ENCODE measurements around the gene DDX42. TPM values are rescaled to one million over a fixed set of nuclear protein-coding genes. Genes with fewer than 3 reads are reported as not detected.
A peak's percentile ranks its signal among the peaks of the same experiment; 100 is the strongest.

The DDX42 gene
- polyA plus RNA-seq, 2 of the 4 experiments (the other 2 are of a cell fraction) = 124 to 262 TPM

GRCh38 chr17:63774969-63775265 is 947 bp downstream of the DDX42 start (continued):
- TF ChIP-seq ZNF302 (CRISPR knock-in tag; IDR thresholded peaks at IDR 0.05) (no peak), CHD2 (IDR thresholded peaks at IDR 0.05; ENCODE audit: low read length, partially characterized antibody) (no peak)

- peak overlapping the region; percentile 89 for H3K4me2 ChIP-seq
- DNase-seq (ENCODE audit: low read depth in 1 of 2, low spot score in 1 of 2) = no peak
- no peak for ATAC-seq
- ChIA-PET CTCF (interaction anchor here (1.2 to 3.3 kb wide), 7 partner anchors 8 to 163 kb away, joined by 3 to 15 read pairs (median 6); no protein-coding TSS in a partner anchor), POLR2A (no interaction called here)
- no peak for FAIRE-seq
- TF ChIP-seq BHLHE40 (IDR thresholded peaks at IDR 0.05; ENCODE audit: low read depth, low read length) (no peak), NFE2L2 (conservative IDR thresholded peaks at IDR 0.05; ENCODE audit: low read length) (no peak), TP53 (CRISPR knock-in tag; IDR thresholded peaks at IDR 0.05) (no peak), HOXA7 (CRISPR knock-in tag; IDR thresholded peaks at IDR 0.05) (no peak), CHD2 (IDR thresholded peaks at IDR 0.05; ENCODE audit: low read length, partially characterized antibody) (no peak), EHMT2 (IDR thresholded peaks at IDR 0.05; ENCODE audit: low read depth) (no peak), JUN (IDR thresholded peaks at IDR 0.05) (no peak), SMC3 (IDR thresholded peaks at IDR 0.05) (no peak), RFX5 (IDR thresholded peaks at IDR 0.05) (no peak), MAZ (IDR thresholded peaks at IDR 0.05; ENCODE audit: borderline replicate concordance, low read depth, low read length) (no peak), MAX (IDR thresholded peaks at IDR 0.05) (no peak), POLR2AphosphoS2 (conservative IDR thresholded peaks at IDR 0.05; ENCODE audit: low read length) (no peak), FOSB (CRISPR knock-in tag; IDR thresholded peaks at IDR 0.05) (no peak), ZSCAN20 (CRISPR knock-in tag; IDR thresholded peaks at IDR 0.05) (no peak), HDAC2 (IDR thresholded peaks at IDR 0.05) (no peak), EP300 (IDR thresholded peaks at IDR 0.05) (no peak), HOXB13 (CRISPR knock-in tag; IDR thresholded peaks at IDR 0.05; ENCODE audit: low read depth) (no peak), NPAS2 (CRISPR knock-in tag; IDR thresholded peaks at IDR 0.05; ENCODE audit: borderline replicate concordance) (no peak), ZNF302 (CRISPR knock-in tag; IDR thresholded peaks at IDR 0.05) (no peak), POLR2A (IDR thresholded peaks at IDR 0.05; ENCODE audit: low read length) (no peak)
- peaks cover 45% of the 10 kb centered on the region for H3K4me1 ChIP-seq
- peak overlapping the region; percentile 98 to 99 for H3K27ac ChIP-seq
- no peaks in the 10 kb centered on the region for H3K9me3 ChIP-seq
- WGBS (ENCODE audit: missing lambda C conversion rate) = 35% methylated on average over 8 of the region's 8 CpGs
- peak overlapping the region; percentile 71 for H3K4me3 ChIP-seq
Measured at GRCh38 chr17:63775420-63775819, 1.4 kb downstream of the DDX42 start.

DNA sequence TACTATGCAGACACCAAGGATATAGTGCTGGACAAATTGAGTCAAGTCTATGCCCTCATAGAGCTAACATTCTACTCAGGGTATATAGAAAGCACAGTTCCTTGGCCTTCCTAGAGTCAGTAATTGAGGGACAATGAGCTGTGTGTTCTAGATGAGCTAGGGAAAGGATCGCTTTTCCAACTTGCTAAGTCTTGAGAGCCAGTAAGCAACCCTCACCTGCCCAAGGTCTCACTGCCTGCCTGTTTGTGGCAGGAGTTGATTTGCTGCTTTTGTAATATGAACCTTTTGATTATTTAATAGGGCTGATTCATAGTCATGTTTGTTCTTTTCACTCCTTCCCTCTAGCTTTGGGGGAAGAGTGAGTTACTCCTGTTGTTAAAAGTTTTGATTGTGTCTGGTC is 6.5 kb downstream of the DDX42 start:
- no peak for TF ChIP-seq NFE2L2 (conservative IDR thresholded peaks at IDR 0.05; ENCODE audit: low read length)
- TF ChIP-seq ESRRA (IDR thresholded peaks at IDR 0.05; ENCODE audit: borderline replicate concordance, low read length) = no peak
- no peak for TF ChIP-seq PBX3 (IDR thresholded peaks at IDR 0.05)
- TF ChIP-seq, protein P1, sequence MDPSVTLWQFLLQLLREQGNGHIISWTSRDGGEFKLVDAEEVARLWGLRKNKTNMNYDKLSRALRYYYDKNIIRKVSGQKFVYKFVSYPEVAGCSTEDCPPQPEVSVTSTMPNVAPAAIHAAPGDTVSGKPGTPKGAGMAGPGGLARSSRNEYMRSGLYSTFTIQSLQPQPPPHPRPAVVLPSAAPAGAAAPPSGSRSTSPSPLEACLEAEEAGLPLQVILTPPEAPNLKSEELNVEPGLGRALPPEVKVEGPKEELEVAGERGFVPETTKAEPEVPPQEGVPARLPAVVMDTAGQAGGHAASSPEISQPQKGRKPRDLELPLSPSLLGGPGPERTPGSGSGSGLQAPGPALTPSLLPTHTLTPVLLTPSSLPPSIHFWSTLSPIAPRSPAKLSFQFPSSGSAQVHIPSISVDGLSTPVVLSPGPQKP (IDR thresholded peaks at IDR 0.05; ENCODE audit: low read depth, low read length) = no peak
- TF ChIP-seq HES2 (IDR thresholded peaks at IDR 0.05) = no peak
- no peak for TF ChIP-seq CBX2 (IDR thresholded peaks at IDR 0.05; ENCODE audit: borderline replicate concordance, low read depth)
- TF ChIP-seq TP53 (CRISPR knock-in tag; IDR thresholded peaks at IDR 0.05) = no peak
- no peak for TF ChIP-seq RAD21 (conservative IDR thresholded peaks at IDR 0.05 in 1 of 2, IDR thresholded peaks at IDR 0.05 in 1 of 2)
- TF ChIP-seq SREBF2 (IDR thresholded peaks at IDR 0.05) = no peak
- no peak for TF ChIP-seq CEBPB (IDR thresholded peaks at IDR 0.05)
- TF ChIP-seq HOXB13 (CRISPR knock-in tag; IDR thresholded peaks at IDR 0.05; ENCODE audit: low read depth) = no peak
- TF ChIP-seq HMGXB4 (CRISPR knock-in tag; IDR thresholded peaks at IDR 0.05; ENCODE audit: borderline replicate concordance) = no peak
- no peak for TF ChIP-seq KDM5A (IDR thresholded peaks at IDR 0.05)
- no peak for TF ChIP-seq POLR2A (IDR thresholded peaks at IDR 0.05; ENCODE audit: low read length)
- TF ChIP-seq CHD4 (IDR thresholded peaks at IDR 0.05; ENCODE audit: borderline replicate concordance) = no peak
- no peak for TF ChIP-seq NR3C1 (IDR thresholded peaks at IDR 0.05)
- TF ChIP-seq, protein P2, sequence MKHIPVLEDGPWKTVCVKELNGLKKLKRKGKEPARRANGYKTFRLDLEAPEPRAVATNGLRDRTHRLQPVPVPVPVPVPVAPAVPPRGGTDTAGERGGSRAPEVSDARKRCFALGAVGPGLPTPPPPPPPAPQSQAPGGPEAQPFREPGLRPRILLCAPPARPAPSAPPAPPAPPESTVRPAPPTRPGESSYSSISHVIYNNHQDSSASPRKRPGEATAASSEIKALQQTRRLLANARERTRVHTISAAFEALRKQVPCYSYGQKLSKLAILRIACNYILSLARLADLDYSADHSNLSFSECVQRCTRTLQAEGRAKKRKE (CRISPR knock-in tag; IDR thresholded peaks at IDR 0.05; ENCODE audit: low read depth) = no peak
- no peak for TF ChIP-seq TFCP2L1 (CRISPR knock-in tag; IDR thresholded peaks at IDR 0.05)
- Histone ChIP-seq H3K4me2 (peak overlapping the region; percentile 53), H3K4me1 (peaks cover 61% of the 10 kb centered on the region), H3K27ac (peak overlapping the region in 1 of 2 experiments; percentile 25; a peak in 1 of 6 replicates), H3K9me3 (no peaks in the 10 kb centered on the region), H3K4me3 (no peak overlapping the region)
- DNase-seq (ENCODE audit: low read depth in 1 of 2, low spot score in 1 of 2) (peak in 1 of 2 experiments; percentile 13), FAIRE-seq (no peak), ATAC-seq (peak; percentile 43 to 51; a peak in 4 of 6 replicates)
- POLR2A ChIA-PET = interaction anchor here (1.3 kb wide), 1 partner anchor 39 kb away, joined by 3 read pairs; the partner anchor contains the start of gene STRADA
- 88% methylated on average over 1 of the region's 1 CpG for WGBS (ENCODE audit: missing lambda C conversion rate)
- CTCF ChIA-PET = interaction anchor here (0.6 to 1.3 kb wide), 4 partner anchors 12 to 169 kb away, joined by 3 to 4 read pairs (median 3); no protein-coding TSS in a partner anchor
